Neuronal stem cell (in vitro differentiated cells): Measurements from ENCODE around the gene GCHFR.

Source experiments
- DNase-seq: peaks from one replicate; pipeline ENCODE4 v3.0.0-alpha.2; 2013; ENCODE audit warnings: low spot score
- H2AFZ ChIP-seq: one replicate; pipeline ENCODE4 v1.6.1; 2013; ENCODE audit warnings: mild to moderate bottlenecking, low read length, inconsistent platforms
- H2AK5ac ChIP-seq: 2 replicates; pipeline ENCODE4 v1.6.1; 2013; ENCODE audit warnings: low read depth, mild to moderate bottlenecking, inconsistent platforms, low read length, moderate library complexity, mixed read lengths
- H2BK120ac ChIP-seq: 2 replicates; pipeline ENCODE4 v1.6.1; 2013; ENCODE audit warnings: low read depth, mild to moderate bottlenecking, inconsistent platforms, low read length, moderate library complexity, mixed read lengths
- H2BK12ac ChIP-seq: one replicate; pipeline ENCODE4 v1.6.1; 2013; ENCODE audit warnings: low read length, inconsistent platforms
- H2BK15ac ChIP-seq: 2 replicates; pipeline ENCODE4 v1.6.1; 2013; ENCODE audit warnings: mild to moderate bottlenecking, low read length, inconsistent platforms, mixed read lengths
- H2BK5ac ChIP-seq: one replicate; pipeline ENCODE4 v1.6.1; 2013; ENCODE audit warnings: inconsistent platforms, mild to moderate bottlenecking, low read length, moderate library complexity
- H3K14ac ChIP-seq: one replicate; pipeline ENCODE4 v1.6.1; 2013; ENCODE audit warnings: low read length, inconsistent platforms
- H3K18ac ChIP-seq: 2 replicates; pipeline ENCODE4 v1.6.1; 2013; ENCODE audit warnings: low read length, inconsistent platforms
- H3K23ac ChIP-seq: 2 replicates; pipeline ENCODE4 v1.6.1; 2013; ENCODE audit warnings: low read depth, mild to moderate bottlenecking, mixed read lengths, low read length, inconsistent platforms; ENCODE audit not compliant: poor library complexity
- H3K27ac ChIP-seq: replicated peaks from 3 replicates; pipeline ENCODE4 v1.5.1; 2013; ENCODE audit warnings: low read length, inconsistent platforms
- H3K27me3 ChIP-seq, 3 experiments: 2 replicates each; pipeline ENCODE4 v1.6.1; 2013; ENCODE audit warnings: low read length in 3 of 3, mild to moderate bottlenecking in 2 of 3, inconsistent platforms in 1 of 3, low read depth in 1 of 3, mixed read lengths in 1 of 3, moderate library complexity in 1 of 3; ENCODE audit not compliant: control insufficient read depth in 3 of 3, insufficient read depth in 3 of 3
- H3K36me3 ChIP-seq, 2 donors: replicated peaks in 1 of 2; 2 replicates each; pipeline ENCODE4 v1.6.1; 2013; ENCODE audit warnings: low read length in 2 of 2; ENCODE audit not compliant: control insufficient read depth in 2 of 2, insufficient read depth in 2 of 2
- H3K4ac ChIP-seq: 2 replicates; pipeline ENCODE4 v1.6.1; 2013; ENCODE audit warnings: inconsistent platforms, mild to moderate bottlenecking, low read length, moderate library complexity
- H3K4me1 ChIP-seq, 2 donors: 1 replicate in 1 of 2; 2 replicates in 1 of 2; pipeline ENCODE4 v1.6.1; 2013; ENCODE audit warnings: low read length in 2 of 2, low read depth in 1 of 2; ENCODE audit not compliant: control insufficient read depth in 2 of 2, insufficient read depth in 1 of 2
- H3K4me2 ChIP-seq: one replicate; pipeline ENCODE4 v1.6.1; 2013; ENCODE audit warnings: mild to moderate bottlenecking, low read length, inconsistent platforms; ENCODE audit not compliant: insufficient read depth, poor library complexity, severe bottlenecking
- H3K4me3 ChIP-seq, 2 donors: 2 replicates each; pipeline ENCODE4 v1.5.1; 2013; ENCODE audit warnings: low read length in 2 of 2, mild to moderate bottlenecking in 2 of 2, inconsistent platforms in 1 of 2, moderate library complexity in 1 of 2
- H3K79me1 ChIP-seq: one replicate; pipeline ENCODE4 v1.6.1; 2013; ENCODE audit warnings: low read depth, mild to moderate bottlenecking, inconsistent platforms, low read length, moderate library complexity
- H3K9ac ChIP-seq: one replicate; pipeline ENCODE4 v1.6.1; 2013; ENCODE audit warnings: mild to moderate bottlenecking, low read depth, low read length, inconsistent platforms; ENCODE audit not compliant: poor library complexity
- H3K9me3 ChIP-seq, 2 donors: replicated peaks in 1 of 2; 2 replicates each; pipeline versions ENCODE3 to v1.6.1; 2013; ENCODE audit warnings: low read length in 2 of 2, mild to moderate bottlenecking in 2 of 2, inconsistent platforms in 1 of 2, low read depth in 1 of 2, mixed read lengths in 1 of 2, moderate library complexity in 1 of 2; ENCODE audit not compliant: control insufficient read depth in 2 of 2, insufficient read depth in 1 of 2
- H4K8ac ChIP-seq: one replicate; pipeline ENCODE4 v1.6.1; 2013; ENCODE audit warnings: low read depth, mild to moderate bottlenecking, inconsistent platforms, low read length, moderate library complexity
- H4K91ac ChIP-seq: one replicate; pipeline ENCODE4 v1.6.1; 2013; ENCODE audit warnings: low read length, low read depth, mild to moderate bottlenecking, inconsistent platforms; ENCODE audit not compliant: poor library complexity
- WGBS, 2 donors: extraction: QIAGEN DNeasy Blood & Tissue Kit; methylation state at CpG; one replicate each; pipeline ENCODE4 v1.1.7; 2013; ENCODE audit warnings: missing lambda C conversion rate in 2 of 2, mixed read lengths in 1 of 2; ENCODE audit not compliant: insufficient read length in 2 of 2, insufficient replicate concordance in 1 of 2; ENCODE audit errors: extremely low coverage in 2 of 2; 5-methylcytosine and 5-hydroxymethylcytosine counted together

The GCHFR gene

GRCh38 chr15:40776537-40777141, 12.8 kb downstream of the GCHFR start:
- Histone ChIP-seq H3K4me2 (no peak overlapping the region), H2AK5ac (no peak overlapping the region), H3K4me3 (peak overlapping the region in 1 of 2 donors; percentile 14), H3K9me3 (peaks cover 0 to 2% of the 10 kb centered on the region in 2 donors), H3K36me3 (peaks cover 30 to 73% of the 10 kb centered on the region in 2 donors), H2BK120ac (no peak overlapping the region), H3K18ac (no peak overlapping the region), H3K27ac (no peak overlapping the region), H2BK12ac (no peak overlapping the region), H3K23ac (peak overlapping the region; percentile 14), H3K9ac (no peak overlapping the region), H2AFZ (no peak overlapping the region), H4K91ac (no peak overlapping the region), H3K4ac (no peak overlapping the region), H3K4me1 (no peaks in the 10 kb centered on the region), H3K27me3 (no peaks in the 10 kb centered on the region), H3K79me1 (peaks cover 2% of the 10 kb centered on the region), H2BK5ac (no peak overlapping the region), H3K14ac (no peak overlapping the region), H2BK15ac (no peak overlapping the region), H4K8ac (no peak overlapping the region)
- no CpG with 5 or more reads among the region's 11 CpGs for WGBS, 2 donors
- no peak for DNase-seq

GRCh38 chr15:40782609-40783227, 18.9 kb downstream of the GCHFR start:
- H2BK12ac ChIP-seq = no peak overlapping the region
- no peak overlapping the region for H3K4me2 ChIP-seq
- no peak overlapping the region for H3K4me3 ChIP-seq
- no peak overlapping the region for H3K23ac ChIP-seq
- no peaks in the 10 kb centered on the region for H3K4me1 ChIP-seq
- no peak overlapping the region for H2BK15ac ChIP-seq
- no peak overlapping the region for H3K27ac ChIP-seq
- H3K9me3 ChIP-seq = no peaks in the 10 kb centered on the region
- H3K79me1 ChIP-seq = no peaks in the 10 kb centered on the region
- H3K14ac ChIP-seq = no peak overlapping the region
- H2AK5ac ChIP-seq = no peak overlapping the region
- no peak overlapping the region for H2BK120ac ChIP-seq
- no peak overlapping the region for H4K8ac ChIP-seq
- H3K27me3 ChIP-seq = no peaks in the 10 kb centered on the region
- no peak overlapping the region for H3K9ac ChIP-seq
- no peak overlapping the region for H3K4ac ChIP-seq
- no peak overlapping the region for H2AFZ ChIP-seq
- DNase-seq = no peak
- no peak overlapping the region for H3K18ac ChIP-seq
- peaks cover 5 to 23% of the 10 kb centered on the region in 2 donors for H3K36me3 ChIP-seq
- H2BK5ac ChIP-seq = no peak overlapping the region
- no peak overlapping the region for H4K91ac ChIP-seq
- no CpG with 5 or more reads among the region's 8 CpGs for WGBS, 2 donors

- Histone ChIP-seq H3K18ac (no peak overlapping the region), H3K9ac (no peak overlapping the region), H3K4me1 (peaks cover 0 to 2% of the 10 kb centered on the region in 2 donors), H3K23ac (no peak overlapping the region), H3K4me2 (no peak overlapping the region), H2AK5ac (no peak overlapping the region), H2AFZ (no peak overlapping the region), H2BK120ac (no peak overlapping the region), H3K27me3 (no peaks in the 10 kb centered on the region), H2BK5ac (no peak overlapping the region), H3K4ac (no peak overlapping the region), H2BK12ac (no peak overlapping the region), H3K4me3 (no peak overlapping the region), H3K36me3 (peaks cover 0 to 2% of the 10 kb centered on the region in 2 donors), H3K79me1 (peaks cover 1% of the 10 kb centered on the region), H4K8ac (no peak overlapping the region), H2BK15ac (no peak overlapping the region), H3K14ac (no peak overlapping the region), H4K91ac (no peak overlapping the region), H3K27ac (no peak overlapping the region), H3K9me3 (no peaks in the 10 kb centered on the region)
- no peak for DNase-seq
- WGBS, 2 donors = no CpG with 5 or more reads among the region's 3 CpGs
Observed at GRCh38 chr15:40785164-40785563, 21.3 kb downstream of the GCHFR start.

GRCh38 chr15:40785814-40786213, 21.9 kb downstream of the GCHFR start:
- no peak for DNase-seq
- Histone ChIP-seq H2AK5ac (no peak overlapping the region), H2BK5ac (no peak overlapping the region), H2BK15ac (no peak overlapping the region), H2BK120ac (no peak overlapping the region), H2AFZ (no peak overlapping the region), H3K4me1 (peaks cover 0 to 2% of the 10 kb centered on the region in 2 donors), H4K91ac (no peak overlapping the region), H3K9me3 (no peaks in the 10 kb centered on the region), H3K36me3 (peaks cover 0 to 3% of the 10 kb centered on the region in 2 donors), H3K27ac (no peak overlapping the region), H3K4me3 (no peak overlapping the region), H4K8ac (no peak overlapping the region), H3K23ac (no peak overlapping the region), H3K4me2 (no peak overlapping the region), H2BK12ac (no peak overlapping the region), H3K79me1 (peaks cover 1% of the 10 kb centered on the region), H3K9ac (no peak overlapping the region), H3K27me3 (no peaks in the 10 kb centered on the region), H3K14ac (no peak overlapping the region), H3K18ac (no peak overlapping the region), H3K4ac (no peak overlapping the region)
- WGBS, 2 donors = no CpG with 5 or more reads among the region's 2 CpGs
